ENCODE results near the gene CSF2. TPM values are rescaled to one million over a fixed set of nuclear protein-coding genes. Genes with fewer than 3 reads are reported as not detected.
A peak's percentile ranks its signal among the peaks of the same experiment; 100 is the strongest.

CSF2 gene
- polyA plus RNA-seq, 5 donors: 0.14 to 0.30 (median 0.18) TPM; not detected in 2

DNA sequence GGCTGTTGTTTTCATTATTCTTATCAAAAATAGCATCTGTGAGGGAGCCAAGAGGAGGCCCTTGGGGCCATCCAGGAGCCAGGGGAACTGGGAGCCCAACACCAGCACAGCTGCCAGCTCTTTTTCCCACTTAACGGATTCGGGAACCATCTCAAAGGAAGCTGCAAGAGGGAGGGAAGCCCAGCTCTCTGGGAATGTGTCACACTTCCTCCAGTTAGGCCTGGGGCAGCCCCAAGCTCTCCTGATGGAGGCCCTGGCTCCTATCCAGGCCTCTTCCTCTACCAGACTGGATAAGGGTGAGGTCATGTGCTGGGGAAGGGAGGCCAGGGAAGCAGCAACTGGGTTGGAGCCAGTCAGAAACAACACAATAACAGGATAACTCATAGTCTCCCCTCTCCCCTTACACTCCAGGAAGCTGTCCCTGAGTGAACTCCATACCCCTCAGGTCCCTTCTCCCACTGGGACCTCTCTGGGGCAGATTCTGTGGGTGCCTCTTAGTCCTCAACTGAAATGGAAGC is 12.7 kb downstream of the CSF2 start:
- DNase-seq: peak in 1 of 2 donors; percentile 28

DNA sequence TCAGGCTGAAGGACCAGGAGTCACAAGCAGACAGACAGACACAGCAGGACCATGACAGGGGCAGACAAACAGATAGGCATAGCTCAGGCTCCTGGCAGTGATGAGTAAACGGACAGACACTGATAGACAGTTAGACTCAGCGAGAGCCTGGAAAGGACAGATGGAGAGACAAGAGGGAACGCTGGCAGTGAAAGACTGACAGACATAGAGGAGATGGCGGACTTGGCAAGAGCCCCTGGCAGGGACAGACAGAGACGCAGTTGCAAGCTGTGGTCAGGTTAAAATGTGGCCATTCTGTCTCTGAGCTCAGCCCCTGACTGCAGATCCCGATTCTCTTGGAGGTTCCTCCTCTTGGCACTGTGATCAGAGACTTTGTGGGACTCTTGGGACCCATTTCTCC is 13.6 kb downstream of the CSF2 start:
- DNase-seq: no peak

DNA sequence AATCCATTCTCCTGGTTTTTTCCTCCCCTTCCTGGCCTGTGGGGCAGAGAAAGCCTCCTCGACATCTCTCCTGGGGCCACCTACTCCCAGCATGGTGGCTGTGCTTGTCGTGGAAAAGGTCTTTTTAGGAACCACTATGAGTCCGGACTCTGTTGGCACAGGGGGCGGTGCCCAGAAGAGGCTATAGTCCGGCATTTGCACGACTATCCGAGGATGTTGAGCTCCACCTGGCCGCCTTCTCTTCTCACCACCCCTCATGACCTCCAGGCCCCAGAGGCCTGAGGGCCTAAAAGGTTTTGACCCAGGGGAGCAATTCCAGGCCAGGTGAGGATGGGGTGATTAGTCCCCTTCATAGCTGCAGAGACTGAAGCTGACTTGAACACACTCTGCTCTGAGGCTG is 14.1 kb downstream of the CSF2 start:
- DNase-seq: no peak

DNA sequence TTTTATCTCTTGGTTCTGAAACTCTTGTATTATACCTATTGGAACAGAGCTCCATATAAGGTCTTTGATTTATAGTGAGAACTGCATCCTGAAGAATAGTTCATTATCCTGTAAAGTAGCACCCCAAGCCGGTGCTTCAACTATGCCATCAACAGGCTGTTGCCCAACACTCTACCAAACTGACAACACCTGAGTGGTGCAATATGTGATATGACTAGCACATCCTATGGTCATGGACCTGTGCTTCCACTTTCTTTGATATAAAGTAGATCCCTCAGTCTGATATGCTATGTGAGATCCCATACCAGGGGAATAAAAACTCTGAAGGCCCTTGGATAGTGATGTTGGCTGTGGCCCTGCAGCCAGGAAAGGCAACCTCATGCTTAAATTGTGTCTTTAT is 15.8 kb downstream of the CSF2 start:
- DNase-seq: no peak

DNA sequence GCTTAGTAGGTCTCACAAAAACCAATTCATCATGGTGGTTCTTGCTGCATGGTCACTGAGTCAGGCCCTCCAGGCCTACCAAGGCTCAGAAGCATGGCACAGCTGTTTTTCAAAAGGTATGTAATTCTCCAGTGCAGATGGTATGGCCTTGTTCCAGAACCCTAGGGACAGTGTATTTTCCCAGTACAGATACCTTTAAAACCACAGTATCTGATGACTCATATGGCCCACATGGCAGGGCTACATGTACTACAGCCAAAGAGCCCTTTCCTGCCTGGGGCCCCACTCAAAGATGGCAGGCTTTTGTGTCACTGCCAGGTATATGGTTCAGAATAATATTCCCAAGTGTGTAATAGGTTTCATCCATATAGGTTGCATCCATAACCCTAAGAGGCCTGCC is 16.5 kb downstream of the CSF2 start:
- no peak for DNase-seq

DNA sequence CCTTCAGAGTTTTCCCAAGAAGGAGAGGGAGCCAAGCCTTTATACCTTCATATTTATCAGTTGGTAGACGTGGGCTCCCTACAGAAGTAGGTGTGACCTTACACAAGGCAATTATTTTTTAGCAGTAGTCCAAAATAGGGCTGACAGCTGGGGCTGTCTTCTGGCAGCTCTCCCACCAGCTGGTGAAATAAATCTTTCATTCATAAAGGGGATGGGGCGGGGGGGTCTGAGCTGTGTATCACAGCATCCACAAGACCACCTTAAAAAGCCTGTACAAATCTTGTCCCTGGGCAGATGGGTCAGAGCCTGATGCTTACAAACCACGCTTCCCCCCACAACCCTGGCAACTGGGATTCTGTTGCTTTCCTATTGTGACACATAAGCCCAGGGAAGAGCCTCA is 19.7 kb downstream of the CSF2 start:
- no peak for DNase-seq

DNA sequence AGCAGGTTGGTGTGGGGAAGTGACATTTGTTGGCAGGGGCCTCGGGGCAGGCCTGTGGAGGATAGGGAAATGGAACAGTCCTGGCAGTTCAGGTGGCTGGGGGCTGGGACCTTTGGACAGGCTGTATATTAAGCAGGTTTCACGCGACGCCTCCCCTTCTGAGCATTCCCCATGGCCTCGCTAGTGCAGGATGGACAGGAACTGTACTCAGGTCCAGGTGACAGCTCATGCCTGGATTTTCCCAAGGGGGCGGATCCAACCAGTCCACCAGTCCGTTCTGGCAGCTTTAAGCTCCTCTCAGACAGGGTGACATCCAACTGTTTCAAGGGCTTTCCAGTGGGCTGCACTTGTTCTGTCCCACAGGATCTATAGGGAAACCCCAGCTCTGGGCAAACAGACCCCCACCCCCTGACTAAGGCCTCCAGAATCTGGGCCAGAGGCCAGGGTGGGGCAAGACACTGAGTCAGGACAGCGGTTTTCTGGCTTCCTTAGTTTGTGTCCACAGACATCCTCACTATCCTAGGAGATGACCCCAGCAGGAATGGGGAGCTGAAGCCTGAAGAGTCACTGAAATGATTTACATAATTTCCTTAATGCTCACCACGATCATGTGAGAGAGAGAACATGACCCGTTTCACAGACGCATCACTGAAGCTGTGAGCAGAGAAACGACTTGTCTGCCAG is 20.9 kb downstream of the CSF2 start:
- no peak for DNase-seq

DNA sequence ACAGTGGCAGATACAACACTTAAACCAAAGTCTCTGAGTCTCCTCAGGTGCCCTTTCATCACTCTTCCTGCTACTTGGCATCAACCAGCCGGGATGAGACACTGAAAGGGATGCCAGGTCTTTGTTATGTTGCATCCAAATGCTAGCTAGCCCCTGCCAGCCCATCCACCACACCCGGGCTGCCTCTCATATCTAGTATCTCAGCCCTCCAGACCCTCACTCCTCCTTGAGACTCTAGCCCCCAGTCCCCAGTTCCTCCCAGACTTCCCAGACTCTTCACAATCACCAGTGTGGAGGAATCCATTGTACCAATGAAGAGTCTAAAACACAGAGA is 21.5 kb downstream of the CSF2 start:
- DNase-seq: no peak

DNA sequence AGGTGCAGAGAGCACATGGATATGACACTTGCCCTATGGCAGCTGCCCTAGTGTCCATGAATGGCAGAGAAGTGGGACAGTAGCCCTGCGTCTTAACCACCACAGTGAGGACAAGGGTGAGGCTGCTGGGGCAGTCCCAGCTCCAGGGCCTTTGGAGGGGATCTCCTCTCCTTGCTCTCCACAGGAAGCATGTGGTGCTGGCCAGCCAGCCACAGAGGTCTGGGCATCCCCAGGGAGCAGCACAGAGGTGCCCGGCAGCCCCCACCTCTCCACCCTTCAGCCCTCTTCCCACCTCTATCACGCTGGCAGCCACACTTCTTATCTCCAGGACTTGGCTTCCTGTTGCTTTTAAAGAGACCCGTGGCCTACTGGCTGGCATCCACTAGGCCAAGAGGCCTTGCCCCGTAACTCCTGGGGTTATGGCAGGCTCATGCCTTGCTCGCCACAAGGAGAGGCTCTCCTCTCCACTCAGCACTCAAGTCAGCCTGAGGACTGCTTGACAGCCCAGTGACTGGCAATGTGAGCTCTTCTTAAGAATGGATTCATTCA is 21.9 kb downstream of the CSF2 start:
- DNase-seq: no peak

DNA sequence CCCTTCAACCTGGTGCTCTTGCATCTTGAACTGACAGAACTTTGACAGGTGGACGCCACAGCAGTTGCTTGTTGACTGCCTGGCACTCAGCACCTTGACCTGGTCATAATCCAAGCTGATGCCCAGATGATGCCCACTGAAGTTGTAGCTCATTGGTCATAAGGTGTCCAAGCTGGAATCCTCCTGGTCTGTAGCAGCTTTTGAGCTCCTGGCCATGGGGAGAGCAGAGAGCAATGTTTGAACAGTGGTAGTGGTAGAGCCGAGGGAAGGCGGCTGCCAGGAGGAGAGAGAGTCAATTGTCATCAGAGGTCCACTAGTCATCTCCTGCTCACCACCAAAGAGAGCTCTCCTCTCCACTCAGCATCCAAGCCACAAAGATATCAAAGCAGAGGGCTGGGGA is 23.3 kb downstream of the CSF2 start:
- no peak for DNase-seq

DNA sequence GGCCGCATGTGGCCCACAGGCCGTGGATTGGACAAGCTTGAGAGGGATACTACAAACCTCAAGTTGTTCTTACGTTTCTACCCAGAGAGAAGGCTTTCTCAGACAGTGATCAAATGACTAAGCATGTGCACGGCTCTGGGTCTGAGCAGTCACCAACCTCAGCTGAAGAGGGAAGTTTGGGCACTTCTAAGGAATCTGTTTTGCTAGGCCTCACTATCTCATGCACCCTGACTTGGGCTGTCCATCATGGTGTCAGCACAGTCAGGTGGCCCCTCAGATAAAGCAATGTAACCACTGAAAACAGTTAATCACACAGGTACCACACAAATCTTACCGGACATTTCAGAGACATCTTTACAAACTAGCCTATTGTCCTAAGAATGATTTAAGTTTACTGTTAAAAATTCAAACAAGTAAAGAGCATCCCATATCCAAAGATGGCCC is 24.6 kb downstream of the CSF2 start:
- no peak for DNase-seq

DNA sequence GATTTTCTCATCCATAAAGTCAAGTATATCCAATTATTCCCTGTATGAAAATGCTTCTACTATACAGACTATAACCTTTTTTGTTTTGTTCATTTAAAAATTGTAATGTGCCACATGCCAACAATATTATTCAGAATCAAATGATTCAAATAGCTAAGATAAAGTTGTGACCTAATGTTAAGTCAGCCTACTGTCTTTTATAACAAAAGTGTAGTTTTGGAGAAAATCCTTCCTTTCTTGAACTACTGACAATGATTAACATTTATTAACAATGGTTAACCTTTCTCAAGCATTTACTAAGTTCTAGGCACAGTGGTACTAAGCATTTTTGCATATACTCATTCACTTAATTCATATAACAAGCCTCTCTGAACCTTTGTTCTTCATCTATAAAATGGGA is 25.0 kb downstream of the CSF2 start:
- no peak for DNase-seq

DNA sequence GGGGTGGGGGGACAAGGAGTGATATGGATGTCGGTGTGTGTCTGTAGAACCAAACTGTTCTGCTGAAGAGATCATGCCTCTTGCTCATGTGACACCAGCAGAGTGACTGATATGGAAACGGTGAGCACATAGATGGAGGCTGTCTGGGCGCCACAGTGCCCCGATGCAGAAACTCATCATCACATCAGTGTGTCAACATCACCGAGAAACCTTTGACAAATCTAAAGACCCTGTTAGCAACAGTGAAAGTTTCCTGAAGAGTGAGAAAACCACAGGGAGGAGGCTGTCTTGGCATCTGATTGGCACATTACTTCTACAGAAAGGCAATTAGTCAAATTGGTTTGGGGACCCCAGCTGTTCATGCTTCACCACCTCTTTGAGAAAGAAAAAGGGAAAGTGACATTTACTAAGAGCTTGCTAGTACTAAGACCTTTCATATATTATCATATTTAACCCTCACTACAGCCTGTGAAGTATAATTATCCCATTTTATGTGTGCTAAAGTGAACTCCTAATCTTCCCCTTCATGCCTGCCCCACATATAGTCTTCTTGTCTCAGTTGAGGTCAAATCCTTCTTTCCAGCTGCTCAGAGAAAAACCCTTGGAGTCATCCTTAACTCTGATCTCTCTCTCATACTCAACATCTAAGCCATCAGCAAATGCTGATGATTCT is 25.6 kb downstream of the CSF2 start:
- no peak for DNase-seq

DNA sequence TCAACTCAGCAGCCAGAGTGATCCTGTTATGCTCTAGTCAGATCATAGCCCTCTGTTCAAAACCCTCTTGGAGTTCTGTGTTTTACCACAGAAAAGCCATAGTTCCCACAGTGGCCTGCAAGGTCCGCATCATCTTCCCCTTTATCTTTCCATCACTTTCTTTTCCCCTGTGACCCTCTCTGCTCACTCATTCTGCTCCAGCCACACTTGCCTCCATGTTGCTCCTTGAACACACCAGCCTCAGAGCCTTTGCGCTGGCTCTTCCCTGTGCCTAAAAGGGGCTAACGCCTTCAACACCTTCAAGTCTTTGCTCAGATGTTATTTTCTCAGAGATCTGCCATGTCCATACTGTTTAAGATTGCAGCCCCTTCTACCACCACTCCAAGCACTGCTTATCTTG is 26.3 kb downstream of the CSF2 start:
- no peak for DNase-seq

DNA sequence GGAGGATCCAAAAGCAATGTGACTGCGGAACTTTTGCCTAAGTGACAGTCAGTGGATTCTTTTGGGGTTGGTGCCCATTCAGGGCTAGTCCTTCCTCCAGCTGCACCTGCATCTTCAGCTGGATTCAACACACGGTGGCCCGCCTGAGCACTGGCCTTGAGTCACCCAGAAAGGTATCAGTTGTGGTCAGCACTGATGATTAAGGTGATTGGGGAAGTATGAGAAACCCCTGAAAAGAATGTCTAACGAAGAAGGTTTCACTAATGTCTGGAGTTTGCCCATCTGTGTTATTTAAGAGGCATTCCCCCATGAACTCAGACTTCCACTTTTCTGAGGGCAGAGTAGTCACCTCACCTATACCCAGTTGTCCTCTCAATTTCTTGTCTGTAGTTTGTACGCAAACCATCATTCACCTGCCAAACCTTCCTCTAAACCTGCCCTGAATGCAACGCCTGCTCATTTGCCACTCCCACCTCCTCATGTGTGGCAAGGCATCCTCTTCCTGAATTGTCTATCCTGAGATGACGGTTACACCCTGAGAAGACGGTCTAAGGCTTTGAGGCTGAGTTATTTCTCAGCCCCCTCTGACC is 27.2 kb downstream of the CSF2 start:
- no peak for DNase-seq

DNA sequence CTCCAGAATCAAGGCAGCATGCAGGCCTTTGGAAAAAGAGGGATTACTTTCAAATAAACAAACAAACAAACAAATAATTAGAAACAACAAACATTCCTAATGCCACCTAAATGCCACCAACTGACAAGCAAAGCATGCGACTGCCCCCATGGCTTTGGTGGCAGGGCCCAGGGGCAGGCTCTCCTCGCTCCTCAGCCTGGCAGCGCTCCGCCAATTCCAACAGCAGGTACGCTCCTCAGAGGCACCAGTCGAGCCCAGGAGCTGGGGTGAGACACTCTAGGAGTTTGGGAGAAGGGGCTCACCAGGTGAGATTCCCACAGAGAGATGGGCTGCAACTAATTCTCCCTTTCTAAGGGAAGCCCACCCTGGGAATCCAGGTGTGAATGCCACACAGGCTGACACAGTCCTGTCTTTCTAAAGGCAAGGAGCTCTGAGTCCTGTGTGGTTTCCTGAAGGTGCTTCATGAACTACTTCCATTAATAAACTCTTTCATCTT is 27.8 kb downstream of the CSF2 start:
- DNase-seq: no peak

DNA sequence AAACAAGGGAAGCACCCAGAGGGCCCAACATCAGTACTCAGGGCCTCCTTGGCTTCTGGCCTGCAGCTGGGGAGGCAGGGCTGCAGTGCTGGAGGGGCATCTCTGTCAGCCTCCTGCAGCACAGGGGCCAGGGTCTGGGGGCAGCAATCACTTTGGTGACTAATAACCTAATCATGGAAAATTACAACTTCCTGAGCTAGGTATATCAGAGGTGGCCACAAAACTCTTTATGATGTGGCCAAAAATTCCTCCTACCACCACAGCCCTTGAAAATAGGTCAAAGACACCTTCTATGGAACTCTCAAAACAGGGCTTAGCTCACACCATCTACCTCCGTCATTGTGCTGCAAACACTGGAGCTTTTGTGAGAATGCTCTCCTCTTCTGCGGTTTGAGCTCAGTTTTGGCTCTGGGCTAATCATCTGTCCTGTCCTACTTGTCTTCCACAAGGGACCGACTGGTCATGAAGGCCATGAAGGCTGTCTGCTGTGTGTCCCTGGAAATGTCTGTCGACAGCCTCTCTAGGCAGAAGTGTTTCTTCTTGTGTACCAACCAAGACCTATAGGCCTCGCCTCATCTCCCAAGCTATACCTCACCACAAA is 28.6 kb downstream of the CSF2 start:
- DNase-seq: no peak

DNA sequence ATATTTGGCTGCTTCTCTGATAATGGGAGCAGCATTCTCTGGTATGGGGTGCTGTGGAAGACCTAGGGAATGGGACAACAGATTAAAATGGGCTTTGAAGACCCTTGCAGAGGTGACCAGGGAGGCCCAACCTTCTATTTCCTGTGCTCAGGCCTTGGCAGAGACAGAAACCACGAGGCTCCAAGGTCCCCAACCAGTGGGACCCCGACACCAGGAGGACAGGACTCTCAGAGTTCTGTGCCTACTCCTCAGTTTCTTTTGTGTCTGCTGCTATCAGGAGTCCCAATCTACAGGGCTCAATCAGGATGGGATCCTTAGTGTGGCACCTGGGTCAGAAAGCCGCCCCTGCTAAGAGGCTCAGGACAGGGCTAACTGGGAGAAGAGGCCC is 29.3 kb downstream of the CSF2 start:
- no peak for DNase-seq

DNA sequence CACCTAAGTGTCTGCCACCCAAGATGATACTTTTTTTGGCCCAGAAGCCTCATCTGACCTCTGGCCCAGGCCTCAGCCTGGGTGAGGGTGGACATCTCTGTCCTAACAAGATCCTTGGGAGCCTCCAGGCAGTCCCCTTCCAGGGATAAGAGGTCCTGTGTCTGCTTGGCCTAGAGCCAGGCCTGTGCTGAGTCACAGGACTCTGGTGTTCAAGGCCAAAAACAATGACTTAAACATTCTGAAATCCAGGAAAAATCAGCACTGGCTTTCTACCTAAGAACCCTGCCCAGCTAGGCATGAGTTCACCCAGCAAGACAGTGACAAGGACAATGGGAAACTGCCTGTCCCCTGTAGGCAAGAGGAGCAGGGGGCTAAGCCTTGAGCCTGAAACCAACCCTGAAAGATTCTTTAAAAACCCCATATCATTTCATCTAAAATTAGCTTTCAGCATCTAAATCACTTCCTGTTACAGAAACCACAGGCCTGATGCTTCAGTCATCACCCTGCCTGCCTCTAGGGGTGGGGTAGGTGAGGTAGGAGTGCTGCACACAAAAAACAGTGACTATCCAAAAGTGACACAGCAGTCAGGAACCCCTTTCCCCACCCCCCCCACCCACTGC is 29.9 kb downstream of the CSF2 start:
- DNase-seq: peak; percentile 28 to 31

DNA sequence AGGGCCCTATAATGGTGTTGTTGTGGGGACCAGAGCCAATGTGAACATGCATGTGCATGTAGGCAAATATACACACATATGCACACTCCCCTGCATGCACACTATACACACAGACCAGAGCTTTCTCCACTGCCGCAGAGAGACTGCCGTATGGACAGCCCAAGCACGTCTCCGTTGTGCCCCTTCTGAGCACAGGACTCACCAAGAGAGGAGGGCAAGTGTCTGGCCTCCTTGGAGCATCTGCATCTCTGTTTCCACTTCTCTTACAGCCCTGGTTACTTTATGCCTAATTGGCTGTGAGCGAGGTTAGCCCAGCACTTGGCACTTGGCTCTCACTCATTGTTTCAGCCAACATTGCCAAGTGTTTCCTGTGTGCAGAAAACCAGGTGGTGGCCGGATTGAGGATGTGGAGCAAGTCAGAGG is 30.4 kb downstream of the CSF2 start:
- no peak for DNase-seq

DNA sequence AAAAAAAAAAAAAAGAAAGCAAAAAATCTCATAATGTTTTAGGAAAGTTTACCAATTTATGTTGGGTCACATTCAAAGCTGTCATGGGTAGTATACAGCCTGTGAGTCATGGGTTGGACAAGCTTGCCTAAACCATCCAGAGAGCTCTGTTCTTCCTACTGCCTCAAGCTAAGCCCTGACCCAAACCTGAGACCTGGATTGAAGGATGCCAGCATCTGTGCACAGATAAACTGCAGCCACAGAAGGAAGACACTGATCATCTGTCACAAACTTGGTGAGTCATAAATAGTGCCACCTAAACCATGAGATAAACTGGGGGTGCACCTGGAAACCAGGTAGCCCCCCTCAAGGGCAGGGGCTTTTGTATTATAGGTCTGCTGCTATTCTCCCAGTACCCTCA is 31.0 kb downstream of the CSF2 start:
- DNase-seq: no peak

DNA sequence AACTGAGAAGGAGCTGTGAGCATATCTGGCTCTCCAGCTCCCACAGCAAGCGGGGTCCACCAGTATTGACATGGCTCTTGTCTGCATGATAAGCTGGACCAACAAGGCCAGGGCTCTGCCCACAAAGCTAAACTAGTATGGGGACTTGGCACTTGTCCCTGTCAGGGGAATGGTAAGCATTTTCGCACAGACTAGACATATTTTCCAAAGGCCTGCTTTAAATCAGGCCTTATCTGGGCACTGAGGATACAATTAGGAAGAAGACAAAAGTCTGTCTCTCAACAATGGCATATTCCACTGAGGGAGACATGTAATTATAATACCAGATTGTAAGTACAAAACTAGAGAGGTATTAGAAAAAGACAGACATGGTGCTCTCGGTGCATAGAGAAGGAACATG is 32.1 kb downstream of the CSF2 start:
- no peak for DNase-seq
